Measurements from ENCODE around the gene HMGB1. TPM values are rescaled to one million over a fixed set of nuclear protein-coding genes. Genes with fewer than 3 reads are reported as not detected.

The HMGB1 gene
- total and polyA plus RNA-seq, 2 donors (not counting 3 experiments of a cell fraction or from before 2014, with no cell fraction given), result 111 to 670 TPM

DNA sequence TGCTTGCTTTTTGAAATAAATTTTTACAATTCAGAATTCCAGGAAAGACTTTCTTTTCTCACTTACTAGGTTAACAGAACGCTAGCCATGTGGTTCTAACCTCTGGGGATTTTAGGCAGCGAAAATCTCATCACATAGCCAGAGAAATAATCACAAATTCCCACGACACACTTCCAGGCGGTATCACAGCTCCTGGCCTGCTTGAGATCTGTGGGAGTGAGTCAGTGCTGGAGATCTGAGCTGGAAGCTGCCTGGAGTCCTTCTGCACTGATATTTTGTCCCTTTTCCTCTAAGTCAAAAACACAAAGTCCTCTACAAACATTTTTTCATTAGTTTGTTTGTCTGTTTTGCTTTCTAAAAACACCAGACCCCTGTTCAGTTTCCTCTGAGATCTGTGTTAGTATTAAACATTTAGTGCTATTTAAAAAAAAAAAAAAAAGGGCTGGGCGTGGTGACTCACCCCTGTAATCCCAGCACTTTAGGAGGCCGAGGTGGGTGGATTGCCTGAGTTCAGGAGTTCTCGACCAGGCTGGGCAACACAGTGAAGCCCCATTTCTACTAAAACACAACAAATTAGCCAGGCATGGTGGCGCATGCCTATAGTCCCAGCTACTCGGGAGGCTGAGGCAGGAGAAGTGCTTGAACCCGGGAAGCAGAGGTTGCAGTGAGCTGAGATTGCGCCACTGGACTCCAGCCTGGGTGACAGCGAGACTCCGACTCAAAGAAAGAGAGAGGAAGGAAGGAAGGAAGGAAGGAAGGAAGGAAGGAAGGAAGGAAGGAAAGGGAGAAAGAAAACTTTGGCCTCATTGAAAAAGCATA lies 55.6 kb downstream of the HMGB1 start:
- no peaks in the 10 kb centered on the region for H3K9me1 ChIP-seq (replicated peaks; ENCODE audit: control insufficient read depth, extremely low read depth, insufficient read depth, low read length)
- peaks cover 3% of the 10 kb centered on the region for H3K4me1 ChIP-seq (ENCODE audit: control insufficient read depth, extremely low read depth, insufficient read depth, low read length)
- no peaks in the 10 kb centered on the region for H3K79me2 ChIP-seq (ENCODE audit: control insufficient read depth, insufficient read depth, low read length)
- ChIA-PET POLR2A (no interaction called here), CTCF (interaction anchor here (0.7 to 1.4 kb wide), 2 partner anchors 277 to 642 kb away, joined by 3 read pairs; no protein-coding TSS in a partner anchor)
- H3K4me2 ChIP-seq (ENCODE audit: insufficient read depth, low read length), result no peak overlapping the region
- no peaks in the 10 kb centered on the region for H3K9me3 ChIP-seq (replicated peaks; ENCODE audit: control insufficient read depth, insufficient read depth, low read length)
- no peaks in the 10 kb centered on the region for H3K27me3 ChIP-seq (ENCODE audit: control insufficient read depth in 2 of 2, insufficient read depth in 2 of 2, low read length in 2 of 2)
- H4K20me1 ChIP-seq (replicated peaks; ENCODE audit: control insufficient read depth, extremely low read depth, insufficient read depth, low read length), result no peaks in the 10 kb centered on the region
- H2AFZ ChIP-seq (ENCODE audit: low read depth, low read length), result no peak overlapping the region
- no peak for FAIRE-seq
- H3K36me3 ChIP-seq (ENCODE audit: control insufficient read depth in 2 of 2, extremely low read depth in 1 of 2, insufficient read depth in 2 of 2, low read length in 2 of 2), result no peaks in the 10 kb centered on the region
- intact Hi-C loops (cut with micrococcal nuclease), result loop anchor here (2.0 to 5.0 kb wide), 3 partner anchors 47 to 563 kb away; no protein-coding TSS in a partner anchor
- BruUV-seq (replicated peaks), result no TSS peak
- no peak overlapping the region for H3K27ac ChIP-seq (ENCODE audit: insufficient read depth, low read depth, low read length)
- no peak for DNase-seq (ENCODE audit: low read depth, low spot score)
- TF ChIP-seq POLR2A (IDR thresholded peaks at IDR 0.05; ENCODE audit: low read depth, low read length) (no peak), POLR2AphosphoS5 (IDR thresholded peaks at IDR 0.05; ENCODE audit: insufficient read depth, low read depth, low read length) (no peak), FOS (IDR thresholded peaks at IDR 0.05; ENCODE audit: borderline replicate concordance, insufficient read depth, low read length) (peak; percentile 26), MAX (IDR thresholded peaks at IDR 0.05; ENCODE audit: insufficient read depth, insufficient read length) (no peak)
- dilution Hi-C loops (cut with MboI; ENCODE audit: extremely low pct_ligation_motif_present, low sequenced_read_pairs), result no loop called here
- no peak overlapping the region for H3K9ac ChIP-seq (replicated peaks; ENCODE audit: extremely low read depth, insufficient read depth, low read length)
- H3K4me3 ChIP-seq (replicated peaks in 1 of 3; ENCODE audit: insufficient read depth in 1 of 3, low read depth in 1 of 3, low read length in 3 of 3), result no peak overlapping the region

- DNase-seq (ENCODE audit: low read depth, low spot score) (peak; percentile 94), FAIRE-seq (peak; percentile 97)
- Histone ChIP-seq H3K4me3 (replicated peaks in 1 of 3; ENCODE audit: insufficient read depth in 1 of 3, low read depth in 1 of 3, low read length in 3 of 3) (no peak overlapping the region), H3K27me3 (ENCODE audit: control insufficient read depth in 2 of 2, insufficient read depth in 2 of 2, low read length in 2 of 2) (peaks cover 0 to 7% of the 10 kb centered on the region in 2 experiments), H4K20me1 (replicated peaks; ENCODE audit: control insufficient read depth, extremely low read depth, insufficient read depth, low read length) (no peaks in the 10 kb centered on the region), H3K27ac (ENCODE audit: insufficient read depth, low read depth, low read length) (no peak overlapping the region), H3K4me2 (ENCODE audit: insufficient read depth, low read length) (peak overlapping the region; percentile 69), H3K36me3 (ENCODE audit: control insufficient read depth in 2 of 2, extremely low read depth in 1 of 2, insufficient read depth in 2 of 2, low read length in 2 of 2) (no peaks in the 10 kb centered on the region), H3K9me3 (replicated peaks; ENCODE audit: control insufficient read depth, insufficient read depth, low read length) (no peaks in the 10 kb centered on the region), H3K9ac (replicated peaks; ENCODE audit: extremely low read depth, insufficient read depth, low read length) (peak overlapping the region; percentile 29), H3K4me1 (ENCODE audit: control insufficient read depth, extremely low read depth, insufficient read depth, low read length) (peaks cover 3% of the 10 kb centered on the region), H3K79me2 (ENCODE audit: control insufficient read depth, insufficient read depth, low read length) (no peaks in the 10 kb centered on the region), H3K9me1 (replicated peaks; ENCODE audit: control insufficient read depth, extremely low read depth, insufficient read depth, low read length) (no peaks in the 10 kb centered on the region), H2AFZ (ENCODE audit: low read depth, low read length) (peak overlapping the region; percentile 95)
- POLR2A ChIA-PET, result no interaction called here
- TSS peak; percentile 39 for BruUV-seq (replicated peaks)
- no peak for TF ChIP-seq MYC (IDR thresholded peaks at IDR 0.05; ENCODE audit: low read depth, low read length)
- TF ChIP-seq, protein P1, sequence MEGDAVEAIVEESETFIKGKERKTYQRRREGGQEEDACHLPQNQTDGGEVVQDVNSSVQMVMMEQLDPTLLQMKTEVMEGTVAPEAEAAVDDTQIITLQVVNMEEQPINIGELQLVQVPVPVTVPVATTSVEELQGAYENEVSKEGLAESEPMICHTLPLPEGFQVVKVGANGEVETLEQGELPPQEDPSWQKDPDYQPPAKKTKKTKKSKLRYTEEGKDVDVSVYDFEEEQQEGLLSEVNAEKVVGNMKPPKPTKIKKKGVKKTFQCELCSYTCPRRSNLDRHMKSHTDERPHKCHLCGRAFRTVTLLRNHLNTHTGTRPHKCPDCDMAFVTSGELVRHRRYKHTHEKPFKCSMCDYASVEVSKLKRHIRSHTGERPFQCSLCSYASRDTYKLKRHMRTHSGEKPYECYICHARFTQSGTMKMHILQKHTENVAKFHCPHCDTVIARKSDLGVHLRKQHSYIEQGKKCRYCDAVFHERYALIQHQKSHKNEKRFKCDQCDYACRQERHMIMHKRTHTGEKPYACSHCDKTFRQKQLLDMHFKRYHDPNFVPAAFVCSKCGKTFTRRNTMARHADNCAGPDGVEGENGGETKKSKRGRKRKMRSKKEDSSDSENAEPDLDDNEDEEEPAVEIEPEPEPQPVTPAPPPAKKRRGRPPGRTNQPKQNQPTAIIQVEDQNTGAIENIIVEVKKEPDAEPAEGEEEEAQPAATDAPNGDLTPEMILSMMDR (IDR thresholded peaks at IDR 0.05; ENCODE audit: extremely low read depth in 1 of 2, insufficient read depth in 1 of 2, low read depth in 1 of 2, low read length in 2 of 2), result peak; percentile 59 to 83
- TF ChIP-seq POLR2AphosphoS5 (IDR thresholded peaks at IDR 0.05; ENCODE audit: insufficient read depth, low read depth, low read length), result peak; percentile 42
- peak; percentile 75 for TF ChIP-seq MAX (IDR thresholded peaks at IDR 0.05; ENCODE audit: insufficient read depth, insufficient read length)
- no peak for TF ChIP-seq JUN (IDR thresholded peaks at IDR 0.05; ENCODE audit: borderline replicate concordance, insufficient read depth, insufficient read length, low read depth)
- TF ChIP-seq GATA2 (IDR thresholded peaks at IDR 0.05; ENCODE audit: insufficient read depth, insufficient read length, low read depth, low read length), result no peak
- TF ChIP-seq POLR2A (IDR thresholded peaks at IDR 0.05; ENCODE audit: low read depth, low read length), result peak; percentile 34
- CTCF ChIA-PET, result interaction anchor here (1.1 to 1.9 kb wide), 6 partner anchors 8 to 636 kb away, joined by 3 to 9 read pairs (median 4); partner anchors contain the start of gene UBE2L5
- dilution Hi-C loops (cut with MboI; ENCODE audit: extremely low pct_ligation_motif_present, low sequenced_read_pairs) (no loop called here), intact Hi-C loops (cut with micrococcal nuclease) (loop anchor here (1.0 to 5.0 kb wide), 8 partner anchors 37 to 561 kb away; no protein-coding TSS in a partner anchor)
Observed at GRCh38 chr13:30408319-30409101, 57.2 kb downstream of the HMGB1 start.

Data from endothelial cell of umbilical vein (primary cell).